Iris pigment epithelial cell (primary cell): ENCODE measurements around the gene ARHGAP35.
"Not testable (repeated sequence)": the region's sequence is repeated elsewhere in the genome, so short reads cannot be mapped to it uniquely, and the experiment has no call there.

Source experiments
- DNase-seq: peaks from one replicate; pipeline ENCODE4 v3.0.0-alpha.2; 2011; ENCODE audit warnings: low read depth

The ARHGAP35 gene

GRCh38 chr19:46868025-46868802, 7.4 kb downstream of the ARHGAP35 start:
- no peak for DNase-seq

GRCh38 chr19:46871173-46871572, 10.4 kb downstream of the ARHGAP35 start:
- not testable (repeated sequence) for DNase-seq

- DNase-seq, result no peak
Measured at GRCh38 chr19:46872967-46873366, 12.2 kb downstream of the ARHGAP35 start.

GRCh38 chr19:46875234-46875633, 14.4 kb downstream of the ARHGAP35 start:
- DNase-seq, result no peak

- DNase-seq, result no peak
Measured at GRCh38 chr19:46875657-46876056, 14.9 kb downstream of the ARHGAP35 start.

GRCh38 chr19:46878613-46879375, 18.0 kb downstream of the ARHGAP35 start:
- peak; percentile 94 for DNase-seq

GRCh38 chr19:46880431-46880830, 19.6 kb downstream of the ARHGAP35 start:
- DNase-seq, result no peak

GRCh38 chr19:46881092-46881491, 20.3 kb downstream of the ARHGAP35 start:
- DNase-seq, result no peak

- no peak for DNase-seq
Measured at GRCh38 chr19:46882034-46882433, 21.2 kb downstream of the ARHGAP35 start.

- DNase-seq, result not testable (repeated sequence)
Measured at GRCh38 chr19:46882751-46883150, 22.0 kb downstream of the ARHGAP35 start.

- peak; percentile 34 for DNase-seq
Measured at GRCh38 chr19:46885411-46885810, 24.6 kb downstream of the ARHGAP35 start.

- no peak for DNase-seq
Measured at GRCh38 chr19:46886546-46887239, 25.9 kb downstream of the ARHGAP35 start.

- no peak for DNase-seq
Measured at GRCh38 chr19:46887240-46887782, 26.5 kb downstream of the ARHGAP35 start.

GRCh38 chr19:46890423-46891170, 29.8 kb downstream of the ARHGAP35 start:
- peak; percentile 92 for DNase-seq

GRCh38 chr19:46892252-46893179, 31.7 kb downstream of the ARHGAP35 start:
- DNase-seq, result no peak

- DNase-seq, result no peak
Measured at GRCh38 chr19:46896076-46896794, 35.4 kb downstream of the ARHGAP35 start.

- peak; percentile 69 for DNase-seq
Measured at GRCh38 chr19:46898731-46899130, 37.9 kb downstream of the ARHGAP35 start.

GRCh38 chr19:46900341-46900740, 39.5 kb downstream of the ARHGAP35 start:
- no peak for DNase-seq

GRCh38 chr19:46901701-46902401, 41.1 kb downstream of the ARHGAP35 start:
- peak; percentile 18 for DNase-seq
